Daoy (cell line): Measurements from ENCODE around the gene CNTFR. TPM values are rescaled to one million over a fixed set of nuclear protein-coding genes. Genes with fewer than 3 reads are reported as not detected.
"Not testable (repeated sequence)": the region's sequence is repeated elsewhere in the genome, so short reads cannot be mapped to it uniquely, and the experiment has no call there.

Source experiments
- DNase-seq: peaks from one replicate; pipeline ENCODE4 v3.0.0-alpha.2; 2015; ENCODE audit warnings: low read depth
- total RNA-seq: library from RNA; depleted of rRNA; stranded (reverse); fragments of >200 nt; shearing (Covaris generic); gene quantifications from 2 replicates; pipeline ENCODE4 v1.2.3, GENCODE V29; 2014; rRNA removed

CNTFR gene
- total RNA-seq = 1.6 TPM in 1 of 2 replicates, not detected in the other

GRCh38 chr9:34589636-34590380 is at the start of gene CNTFR:
TSS of gene CNTFR (minus strand) at chr9:34589724. CDS start at chr9:34568981, 20,743 bp downstream.
- DNase-seq = peak; percentile 49

GRCh38 chr9:34639322-34639721 is 49.8 kb upstream of the CNTFR start:
- not testable (repeated sequence) for DNase-seq

- no peak for DNase-seq
Observed at GRCh38 chr9:34638138-34638445, 48.6 kb upstream of the CNTFR start.

DNA sequence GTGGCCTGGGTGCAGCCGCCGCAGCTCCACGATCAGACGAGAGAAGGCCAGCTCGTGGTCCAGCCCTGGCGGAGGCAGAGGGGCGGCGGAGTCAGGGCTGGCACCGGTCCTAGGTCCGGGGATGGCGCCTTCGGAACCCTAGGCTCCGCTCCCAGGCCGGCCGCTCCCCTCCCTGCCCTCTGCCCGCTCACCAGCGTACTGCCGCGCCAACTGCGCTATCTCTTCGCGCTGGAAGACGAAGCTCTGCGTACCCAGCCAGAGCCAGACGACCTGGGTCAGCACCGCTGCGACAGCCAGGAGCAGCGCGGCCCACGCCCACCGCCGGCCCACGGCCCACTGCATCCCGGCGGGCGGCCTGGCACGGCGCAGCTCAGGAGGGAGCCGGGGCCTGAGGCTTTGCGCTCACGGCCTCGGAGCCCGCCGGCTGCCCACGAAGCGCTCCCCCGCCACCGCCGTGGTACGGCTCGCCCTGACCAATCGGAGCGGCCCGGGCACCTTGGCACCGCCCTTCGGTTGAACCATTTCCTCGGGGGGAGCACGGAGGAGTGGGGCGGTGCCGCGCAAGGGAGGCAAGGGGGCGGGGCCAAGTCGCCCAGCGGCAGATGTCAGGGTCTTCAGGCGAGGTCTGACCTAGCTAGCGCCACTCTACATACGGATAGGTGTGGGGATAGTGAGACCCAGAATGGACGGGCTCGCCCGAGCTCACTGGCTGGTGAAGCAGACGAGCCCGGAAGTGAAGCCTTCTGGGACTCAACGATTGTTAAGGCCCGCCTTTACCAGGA is 48.0 kb upstream of the CNTFR start, which contains the start of gene SIGMAR1:
Gene SIGMAR1, minus strand, starts transcription at position 432 of the 782 bp plus-strand sequence. Its CDS starts 90 bp downstream, at position 342.
- DNase-seq = peak; percentile 96

DNA sequence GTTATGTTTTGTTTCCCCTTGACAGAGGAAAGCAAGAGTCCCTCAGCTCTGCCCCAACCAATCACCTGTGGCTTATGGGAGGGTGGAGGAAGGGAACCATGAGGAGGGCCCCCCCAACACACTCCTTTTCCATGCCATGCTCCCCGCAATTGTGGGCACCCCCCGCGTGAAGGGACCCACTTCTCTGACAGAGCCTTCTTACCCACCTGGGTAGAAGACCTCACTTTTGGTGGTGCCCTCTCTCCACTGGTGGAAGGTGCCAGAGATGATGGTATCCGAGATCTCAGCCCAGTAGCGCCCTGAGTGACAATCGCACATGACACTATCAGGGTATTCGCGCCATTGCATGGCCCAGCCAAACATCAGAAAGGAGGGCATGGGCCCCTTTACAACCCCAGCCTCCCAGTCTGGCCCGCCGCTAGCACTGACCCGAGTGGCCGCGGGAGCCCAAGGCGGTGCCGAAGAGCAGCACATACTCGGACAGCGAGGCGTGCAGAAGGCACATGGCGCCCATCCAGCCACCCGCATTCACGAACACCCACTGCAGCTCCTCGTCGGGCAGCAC is 47.3 kb upstream of the CNTFR start:
- DNase-seq = no peak

DNA sequence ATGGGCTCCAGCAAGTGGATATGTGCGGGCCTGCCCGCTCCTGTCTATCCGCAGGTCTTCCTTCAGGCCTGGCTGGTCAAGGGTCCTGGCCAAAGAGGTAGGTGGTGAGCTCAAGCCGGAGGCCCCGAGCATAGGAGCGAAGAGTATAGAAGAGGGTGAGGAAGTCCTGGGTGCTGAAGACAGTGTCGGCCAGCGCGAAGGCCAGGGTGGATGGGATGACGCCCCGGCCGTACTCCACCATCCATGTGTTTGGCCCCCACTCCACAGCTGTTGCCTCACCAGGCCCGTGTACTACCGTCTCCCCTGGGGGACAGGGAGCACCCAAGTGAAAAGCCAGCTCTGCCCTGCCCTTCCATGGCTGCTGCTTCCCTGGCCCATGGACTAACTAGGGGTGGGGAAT is 46.0 kb upstream of the CNTFR start:
- no peak for DNase-seq

GRCh38 chr9:34634551-34635248 is 45.2 kb upstream of the CNTFR start:
- no peak for DNase-seq

GRCh38 chr9:34633851-34634550 is 44.5 kb upstream of the CNTFR start:
- peak; percentile 68 for DNase-seq

- DNase-seq = no peak
Observed at GRCh38 chr9:34633166-34633565, 43.6 kb upstream of the CNTFR start.

- no peak for DNase-seq
Observed at GRCh38 chr9:34630402-34631154, 41.1 kb upstream of the CNTFR start.

DNA sequence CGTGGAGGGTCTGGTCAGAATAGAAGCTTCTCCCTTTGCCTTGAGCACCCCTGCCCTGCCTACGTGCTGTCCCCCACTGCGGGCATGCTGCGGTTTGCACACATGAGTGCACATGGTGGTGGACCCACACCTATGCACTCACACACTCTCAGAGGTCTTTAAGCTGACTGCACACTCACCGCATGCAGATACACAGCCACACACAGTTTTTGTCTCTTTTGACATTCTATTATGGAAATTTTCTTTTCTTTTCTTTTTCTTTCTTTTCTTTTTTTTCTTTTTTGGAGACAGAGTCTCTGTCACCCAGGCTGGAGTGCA is 39.9 kb upstream of the CNTFR start:
- no peak for DNase-seq

DNA sequence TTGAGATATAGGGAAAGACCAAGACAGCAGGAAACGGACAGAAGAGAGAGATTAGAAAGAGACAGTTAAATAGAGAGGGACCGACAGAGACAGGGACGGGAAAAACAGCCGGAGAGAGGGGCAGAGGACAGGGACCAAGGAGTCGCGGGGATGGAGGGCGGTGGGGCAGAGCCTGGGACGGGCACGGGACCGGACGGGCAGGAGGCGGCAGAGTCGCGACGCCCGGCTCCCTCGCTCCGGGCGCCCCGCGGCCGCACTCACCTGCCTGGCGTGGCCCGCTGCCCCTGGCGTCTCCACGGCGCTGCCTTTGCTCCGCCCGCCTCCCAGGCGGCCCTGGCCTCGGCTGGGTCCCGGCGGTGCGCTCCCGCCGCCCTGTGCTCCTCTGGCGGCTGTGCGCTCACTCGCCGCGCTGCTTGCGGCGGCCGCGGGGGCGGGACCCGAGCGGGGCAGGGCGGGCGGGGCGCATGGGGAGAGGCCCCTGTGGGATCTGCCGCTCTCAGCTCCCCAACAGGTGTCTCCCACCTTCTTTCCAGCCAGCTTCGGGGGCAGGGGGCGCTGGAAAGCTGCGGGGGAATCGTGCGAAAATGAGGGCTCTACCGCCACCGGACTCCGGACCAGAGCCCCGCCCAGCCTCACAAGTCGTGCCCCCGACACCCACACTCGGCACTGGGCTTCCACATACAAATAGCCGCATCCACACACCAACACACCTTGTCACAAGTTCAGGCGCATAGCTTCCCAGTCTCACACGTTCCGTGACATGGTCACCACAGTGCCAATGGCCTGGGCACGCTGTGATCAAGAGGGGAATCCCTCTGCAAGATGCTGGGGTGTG is 39.3 kb upstream of the CNTFR start, which contains the start of gene ARID3C:
Gene ARID3C, minus strand, starts transcription at position 411 of the 835 bp plus-strand sequence. CDS start 1,052 bp downstream, outside the sequence.
- DNase-seq = peak; percentile 51

- DNase-seq = no peak
Observed at GRCh38 chr9:34627716-34628655, 38.5 kb upstream of the CNTFR start.

DNA sequence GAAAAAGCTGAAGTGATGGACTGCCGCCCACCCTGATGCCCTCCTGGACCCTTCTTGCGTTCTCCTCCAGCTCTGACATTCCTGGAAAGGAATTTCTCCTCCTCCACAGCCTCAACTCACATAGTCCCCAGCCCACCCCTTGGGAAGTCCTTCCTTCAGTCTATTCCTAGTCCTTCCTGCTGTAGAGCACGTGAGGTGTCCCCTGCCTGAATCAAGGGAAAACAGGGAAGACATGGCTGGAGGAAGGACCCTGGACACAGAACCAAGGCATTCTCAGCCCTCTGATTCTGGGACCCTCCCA is 35.6 kb upstream of the CNTFR start:
- no peak for DNase-seq

GRCh38 chr9:34624475-34625185 is 35.1 kb upstream of the CNTFR start:
- DNase-seq = no peak

DNA sequence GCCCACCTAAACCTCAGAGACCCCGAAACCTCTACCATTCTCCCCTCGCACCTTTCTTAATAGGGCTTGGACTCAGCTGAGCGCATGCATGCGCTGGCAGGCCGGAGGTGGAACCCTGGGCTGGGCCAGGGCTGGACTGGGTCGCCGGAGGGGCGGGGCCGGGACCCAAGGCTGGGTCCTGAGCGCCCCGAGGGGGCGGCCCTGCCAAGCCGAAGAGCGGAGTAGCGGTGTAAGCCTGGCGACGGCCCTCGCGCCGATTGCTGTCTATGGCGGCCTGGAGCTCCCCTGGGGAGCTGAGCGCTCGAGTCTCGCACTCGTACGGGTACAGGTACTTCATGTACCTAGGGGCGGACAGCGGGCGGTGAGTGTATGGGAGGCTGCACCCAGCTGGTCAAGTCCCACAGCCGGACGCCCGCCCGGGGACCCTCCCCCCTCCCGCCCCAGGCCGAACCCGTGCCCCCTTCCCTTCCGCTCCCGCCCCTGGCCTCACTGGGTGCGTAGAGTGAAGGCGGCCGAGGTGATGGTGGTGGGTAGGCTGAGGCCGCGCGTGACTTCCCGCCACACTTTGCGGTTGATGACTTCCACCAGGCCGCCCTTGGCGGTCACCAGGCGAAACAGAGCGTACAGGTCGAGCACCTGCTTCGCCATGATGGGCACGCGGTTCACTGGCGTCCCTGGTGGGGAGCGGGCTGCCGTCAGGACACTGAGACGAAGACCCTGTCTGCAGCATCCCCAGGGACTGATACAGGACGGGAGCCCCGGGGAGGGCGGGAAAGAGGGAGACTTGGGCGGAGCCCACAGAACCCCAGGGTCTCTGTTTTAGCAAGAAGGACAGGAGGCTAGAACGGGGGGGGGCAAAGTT is 34.1 kb upstream of the CNTFR start:
- no peak for DNase-seq
